ENCODE results near the gene DMRT2.

Gene DMRT2

DNA sequence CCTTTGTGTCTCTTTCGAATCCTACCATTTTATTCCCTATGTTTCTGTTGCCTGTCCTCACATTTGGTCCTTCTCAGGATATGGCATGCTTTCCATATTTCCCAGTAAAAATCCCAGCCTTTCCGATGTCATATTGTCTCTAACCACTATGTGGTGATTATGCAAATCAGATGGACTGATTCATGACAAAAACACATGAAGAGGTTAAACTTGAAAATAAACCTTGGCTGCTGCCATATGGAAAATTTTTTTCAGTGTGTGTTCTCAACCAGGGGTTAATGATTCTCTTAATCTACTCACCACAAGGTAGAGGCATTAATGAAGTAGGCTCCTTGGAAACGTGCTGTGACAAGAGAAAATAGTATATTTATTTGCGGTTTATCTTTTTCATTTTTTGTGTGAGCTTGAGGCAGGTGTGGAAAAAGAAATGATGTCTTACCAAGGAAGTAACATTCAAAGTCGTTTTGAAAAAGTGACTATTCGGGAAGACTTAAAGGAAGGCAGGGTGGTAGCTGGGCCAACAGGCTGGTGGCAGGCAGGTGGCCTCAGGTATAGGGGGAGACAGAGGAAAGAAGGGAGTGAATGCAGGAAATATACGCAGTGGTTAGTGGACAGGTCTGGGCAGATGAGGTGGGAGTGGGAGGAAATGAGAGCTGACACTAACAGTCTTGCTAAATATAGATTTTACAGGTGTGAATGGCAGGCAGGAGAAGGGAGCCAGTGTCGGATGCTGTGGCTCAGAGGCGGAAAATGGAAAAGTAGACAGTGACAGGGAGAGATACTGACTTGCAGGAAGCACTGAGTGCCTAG lies 46.2 kb downstream of the DMRT2 start:
- DNase-seq (ENCODE audit: low spot score) = no peak

DNA sequence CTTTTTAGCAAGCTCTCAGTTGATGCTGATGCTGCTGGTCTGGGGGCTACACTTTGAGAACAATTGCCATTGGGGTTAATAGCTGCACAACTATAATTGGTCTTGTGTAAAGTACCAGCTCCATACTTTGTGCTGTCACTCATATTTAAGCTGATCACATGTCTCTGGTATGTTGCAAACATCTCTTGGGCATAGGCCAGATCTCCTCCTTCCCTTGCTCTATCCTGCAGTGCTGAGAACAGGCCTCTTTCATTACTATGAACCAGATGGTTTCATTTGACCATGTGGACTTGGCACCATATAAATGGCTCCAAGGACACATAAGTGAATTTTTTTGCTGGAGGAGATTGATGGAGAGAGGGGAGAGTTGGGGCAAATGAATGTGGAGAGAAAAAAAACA lies 48.4 kb downstream of the DMRT2 start:
- no peak for DNase-seq (ENCODE audit: low spot score)

DNA sequence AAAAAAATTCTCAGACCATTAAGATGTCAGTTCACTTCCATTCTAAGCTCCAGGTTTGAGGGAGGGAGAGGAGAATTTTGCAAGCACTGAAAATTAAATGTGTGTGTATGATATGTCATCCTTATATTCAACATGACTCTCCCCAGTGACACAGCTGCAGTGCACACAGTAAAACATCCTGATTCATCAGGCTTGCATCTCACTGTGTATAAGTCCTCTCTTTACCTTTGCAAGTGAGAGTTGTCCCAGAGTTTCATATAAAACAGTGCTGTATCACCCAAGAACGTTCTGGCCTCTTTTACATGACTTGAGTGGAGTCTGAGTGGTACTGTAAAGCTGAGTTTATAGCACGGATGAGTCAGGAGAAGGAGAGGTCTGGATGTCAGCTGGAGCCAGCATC lies 50.0 kb downstream of the DMRT2 start:
- DNase-seq (ENCODE audit: low spot score) = no peak

DNA sequence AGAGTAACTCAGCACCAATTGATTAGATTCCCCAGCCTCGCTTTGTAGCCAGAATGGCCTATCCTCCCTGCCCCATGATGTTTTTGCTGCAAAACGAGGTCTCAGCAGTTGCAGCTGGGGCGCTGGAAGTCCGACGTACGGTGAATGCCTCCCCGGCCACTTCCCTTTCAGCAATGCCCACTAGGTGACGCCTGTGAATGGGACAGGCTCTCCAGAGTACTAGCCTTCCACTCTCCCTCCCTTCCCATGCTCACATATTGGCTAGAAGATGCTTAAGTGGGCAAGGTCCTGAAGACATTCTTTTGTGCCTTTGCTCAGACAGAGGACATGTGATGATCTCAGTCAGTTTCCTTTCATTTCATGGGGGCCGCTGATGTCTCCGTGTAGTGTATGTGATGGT lies 50.8 kb downstream of the DMRT2 start:
- DNase-seq (ENCODE audit: low spot score) = no peak

DNA sequence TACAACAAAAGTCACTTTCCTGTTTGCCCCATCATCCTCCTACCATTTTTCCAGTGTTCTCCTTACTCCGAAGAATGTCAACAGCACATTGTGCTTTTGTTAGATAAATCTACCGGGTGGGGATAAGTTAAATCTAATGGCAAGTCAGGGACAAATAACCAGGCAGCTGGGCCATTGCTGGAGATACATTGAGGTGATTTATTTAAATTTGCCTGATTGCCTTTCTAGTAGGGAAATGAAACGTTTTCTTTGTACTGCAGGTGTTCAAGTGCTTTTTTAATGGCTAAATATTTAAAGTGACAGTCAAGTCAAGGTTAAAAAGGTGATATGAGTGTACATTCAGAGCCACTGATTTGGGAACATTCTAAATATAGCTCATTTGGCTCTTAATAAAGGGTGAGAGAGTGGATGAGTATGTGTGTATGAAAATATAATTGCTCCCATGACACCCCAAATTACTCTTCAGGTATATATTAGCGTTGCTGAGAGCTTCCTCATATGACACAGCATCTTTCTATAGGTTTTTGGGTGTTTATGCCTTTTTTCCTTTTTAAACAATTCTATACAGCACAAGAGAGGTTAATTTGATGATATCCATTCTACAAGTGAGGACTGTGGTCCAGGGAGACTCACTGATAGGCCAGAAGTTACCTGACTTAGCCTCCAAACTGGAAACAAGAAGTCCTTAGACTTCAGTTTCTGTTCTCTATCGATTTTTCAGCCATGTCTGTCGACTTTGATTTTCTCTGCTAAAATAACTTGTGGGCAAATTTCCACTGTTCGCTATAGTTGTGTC lies 51.9 kb downstream of the DMRT2 start:
- DNase-seq (ENCODE audit: low spot score) = no peak

DNA sequence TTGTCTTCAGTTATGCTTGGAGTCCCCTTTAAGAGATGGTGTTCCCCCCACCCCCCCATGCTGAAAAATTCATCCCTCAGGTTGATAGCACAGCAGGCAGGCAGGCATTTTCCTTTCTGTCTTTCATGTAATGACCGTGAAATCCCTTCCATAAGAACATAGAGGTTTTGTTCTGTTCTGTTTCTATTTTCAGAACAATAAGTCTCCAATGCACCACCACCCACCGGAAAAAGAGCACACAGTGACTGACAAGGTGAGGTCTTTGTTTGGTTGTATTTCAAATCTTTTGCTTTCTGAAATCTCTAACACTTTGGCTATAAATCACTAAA lies 52.4 kb downstream of the DMRT2 start:
- DNase-seq (ENCODE audit: low spot score) = no peak

All from ecto neural progenitor cell (in vitro differentiated cells).